PC-3 (cell line): Measurements from ENCODE around the gene ASTN2. TPM values are rescaled to one million over a fixed set of nuclear protein-coding genes. Genes with fewer than 3 reads are reported as not detected.
A peak's percentile ranks its signal among the peaks of the same experiment; 100 is the strongest.

Experiments used
- ATAC-seq: fragments of 200-7000 bp; cut with Tn5 transposase; 2 replicates; pipeline ENCODE4 v1.9.1; 2020; ENCODE audit warnings: mild to moderate bottlenecking, moderate library complexity
- BruUV-seq: library from RNA; stranded (reverse); fragments of 400-500 nt; replicated peaks from 2 replicates; lab custom pipeline; 2021; lab: Mats Ljungman, UMichigan
- CTCF ChIA-PET: fragments of 300-600 bp; sonication (Branson Sonifier 250); formaldehyde crosslinking; loops from one replicate; lab custom pipeline; 2022; ENCODE audit warnings: antibody characterized with exemption; lab: Charles Lee
- POLR2A ChIA-PET: fragments of 300-600 bp; sonication (Branson Sonifier 250); formaldehyde crosslinking; loops from one replicate; lab custom pipeline; 2022; ENCODE audit warnings: antibody characterized with exemption; ENCODE audit not compliant: unreplicated experiment; lab: Charles Lee
- DNase-seq: peaks from one replicate; pipeline ENCODE4 v3.0.0-alpha.2; 2015
- H2AFZ ChIP-seq: fragments of 300-600 bp; sonication (generic); 2 replicates; pipeline ENCODE4 v1.6.0; 2016; ENCODE audit warnings: antibody characterized with exemption, low read length
- H3F3A ChIP-seq: fragments of 300-600 bp; sonication (generic); one replicate; pipeline ENCODE4 v1.6.0; 2017; ENCODE audit warnings: antibody characterized with exemption, low read length, control low read depth, mild to moderate bottlenecking; ENCODE audit not compliant: unreplicated experiment
- H3K27ac ChIP-seq: fragments of 300-600 bp; sonication (generic); 2 replicates; pipeline ENCODE4 v1.5.1; 2016; ENCODE audit warnings: mild to moderate bottlenecking, low read length
- H3K27me3 ChIP-seq: fragments of 300-600 bp; sonication (generic); 2 replicates; pipeline ENCODE4 v1.6.1; 2016; ENCODE audit warnings: low read length, mixed read lengths
- H3K36me3 ChIP-seq: fragments of 300-600 bp; sonication (generic); 2 replicates; pipeline ENCODE4 v1.6.1; 2016; ENCODE audit warnings: low read depth, mixed run types, low read length, mixed read lengths
- H3K4me1 ChIP-seq: fragments of 300-600 bp; sonication (generic); 2 replicates; pipeline ENCODE4 v1.5.1; 2016; ENCODE audit warnings: low read length; ENCODE audit not compliant: insufficient read depth
- H3K4me2 ChIP-seq: fragments of 300-600 bp; sonication (generic); 2 replicates; pipeline ENCODE4 v1.6.0; 2016; ENCODE audit warnings: low read length
- H3K4me3 ChIP-seq: fragments of 300-600 bp; sonication (generic); 2 replicates; pipeline ENCODE4 v1.5.1; 2016; ENCODE audit warnings: mild to moderate bottlenecking, low read length, mixed read lengths
- H3K79me2 ChIP-seq: fragments of 300-600 bp; sonication (generic); 2 replicates; pipeline ENCODE4 v1.6.1; 2017; ENCODE audit warnings: low read length, mixed read lengths
- H3K9ac ChIP-seq: fragments of 300-600 bp; sonication (generic); 2 replicates; pipeline ENCODE4 v1.6.0; 2016; ENCODE audit warnings: mild to moderate bottlenecking, low read length
- H3K9me2 ChIP-seq: fragments of 300-600 bp; sonication (generic); replicated peaks from 2 replicates; pipeline ENCODE4 v1.6.1; 2016; ENCODE audit warnings: mixed run types, low read length, mixed read lengths
- H3K9me3 ChIP-seq: fragments of 300-600 bp; sonication (generic); 2 replicates; pipeline ENCODE4 v1.6.1; 2016; ENCODE audit warnings: low read length, mixed read lengths
- H4K20me1 ChIP-seq: fragments of 300-600 bp; sonication (generic); 2 replicates; pipeline ENCODE4 v1.6.1; 2016; ENCODE audit warnings: low read length, mixed read lengths
- EZH2 ChIP-seq: fragments of 300-600 bp; sonication (generic); IDR thresholded peaks from one replicate; pipeline ENCODE4 v1.6.1; 2017; ENCODE audit warnings: antibody characterized with exemption, mild to moderate bottlenecking, low read length; ENCODE audit not compliant: unreplicated experiment
- EZH2phosphoT487 ChIP-seq: fragments of 300-600 bp; sonication (generic); IDR thresholded peaks from 2 replicates; pipeline ENCODE4 v1.6.1; 2018; ENCODE audit warnings: mild to moderate bottlenecking, antibody characterized with exemption, low read length, borderline replicate concordance
- intact Hi-C: fragments of 100-400 bp; cut with micrococcal nuclease; formaldehyde crosslinking; loops from 2 replicates; pipeline ENCODE4 v1.9.0; 2023
- total RNA-seq: library from RNA; depleted of rRNA; stranded (reverse); fragments of >200 nt; gene quantifications from 2 replicates; pipeline ENCODE4 v1.2.3, GENCODE V29; 2014
- TF ChIP-seq, protein P1 (sequence below): fragments of 300-600 bp; sonication (generic); conservative IDR thresholded peaks from 2 replicates; pipeline ENCODE4 v1.5.1; 2017; ENCODE audit warnings: antibody characterized with exemption, low read depth, mild to moderate bottlenecking, low read length

Gene ASTN2
- total RNA-seq, 1 experiment from 2014 or later = 3.5 TPM

GRCh38 chr9:117250610-117251215, 164.1 kb downstream of the ASTN2 start:
- no peak overlapping the region for H3K27ac ChIP-seq
- TF ChIP-seq, protein P1, sequence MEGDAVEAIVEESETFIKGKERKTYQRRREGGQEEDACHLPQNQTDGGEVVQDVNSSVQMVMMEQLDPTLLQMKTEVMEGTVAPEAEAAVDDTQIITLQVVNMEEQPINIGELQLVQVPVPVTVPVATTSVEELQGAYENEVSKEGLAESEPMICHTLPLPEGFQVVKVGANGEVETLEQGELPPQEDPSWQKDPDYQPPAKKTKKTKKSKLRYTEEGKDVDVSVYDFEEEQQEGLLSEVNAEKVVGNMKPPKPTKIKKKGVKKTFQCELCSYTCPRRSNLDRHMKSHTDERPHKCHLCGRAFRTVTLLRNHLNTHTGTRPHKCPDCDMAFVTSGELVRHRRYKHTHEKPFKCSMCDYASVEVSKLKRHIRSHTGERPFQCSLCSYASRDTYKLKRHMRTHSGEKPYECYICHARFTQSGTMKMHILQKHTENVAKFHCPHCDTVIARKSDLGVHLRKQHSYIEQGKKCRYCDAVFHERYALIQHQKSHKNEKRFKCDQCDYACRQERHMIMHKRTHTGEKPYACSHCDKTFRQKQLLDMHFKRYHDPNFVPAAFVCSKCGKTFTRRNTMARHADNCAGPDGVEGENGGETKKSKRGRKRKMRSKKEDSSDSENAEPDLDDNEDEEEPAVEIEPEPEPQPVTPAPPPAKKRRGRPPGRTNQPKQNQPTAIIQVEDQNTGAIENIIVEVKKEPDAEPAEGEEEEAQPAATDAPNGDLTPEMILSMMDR = no peak
- TF ChIP-seq EZH2 = no peak
- no peak for TF ChIP-seq EZH2phosphoT487
- no peak for ATAC-seq
- H3K4me2 ChIP-seq = no peak overlapping the region
- no peaks in the 10 kb centered on the region for H4K20me1 ChIP-seq
- no peaks in the 10 kb centered on the region for H3K79me2 ChIP-seq
- no peak overlapping the region for H3K9ac ChIP-seq
- DNase-seq = no peak
- ChIA-PET POLR2A (no interaction called here), CTCF (no interaction called here)
- H3K4me1 ChIP-seq = no peaks in the 10 kb centered on the region
- H3K9me2 ChIP-seq = no peaks in the 10 kb centered on the region
- no peaks in the 10 kb centered on the region for H3K36me3 ChIP-seq
- intact Hi-C loops = no loop called here
- H3K27me3 ChIP-seq = no peaks in the 10 kb centered on the region
- no TSS peak for BruUV-seq
- no peak overlapping the region for H2AFZ ChIP-seq
- H3K4me3 ChIP-seq = no peak overlapping the region
- no peaks in the 10 kb centered on the region for H3K9me3 ChIP-seq
- no peaks in the 10 kb centered on the region for H3F3A ChIP-seq

- Histone ChIP-seq H4K20me1 (no peaks in the 10 kb centered on the region), H3K9me3 (no peaks in the 10 kb centered on the region)
- POLR2A ChIA-PET = no interaction called here
Observed at GRCh38 chr9:117249799-117250198, 165.1 kb downstream of the ASTN2 start.

GRCh38 chr9:117247266-117247665, 167.6 kb downstream of the ASTN2 start:
- Histone ChIP-seq H3K4me3 (no peak overlapping the region), H3K27me3 (no peaks in the 10 kb centered on the region), H2AFZ (no peak overlapping the region), H3K36me3 (no peaks in the 10 kb centered on the region), H3K9me3 (no peaks in the 10 kb centered on the region), H3K79me2 (no peaks in the 10 kb centered on the region), H3K27ac (no peak overlapping the region), H3K9me2 (no peaks in the 10 kb centered on the region), H3F3A (no peaks in the 10 kb centered on the region), H3K4me2 (no peak overlapping the region), H4K20me1 (no peaks in the 10 kb centered on the region), H3K9ac (no peak overlapping the region), H3K4me1 (no peaks in the 10 kb centered on the region)
- CTCF ChIA-PET = no interaction called here
- intact Hi-C loops = no loop called here
- POLR2A ChIA-PET = no interaction called here
- BruUV-seq = no TSS peak
- no peak for DNase-seq
- no peak for ATAC-seq
- TF ChIP-seq, protein P1 = 0 out of 2 replicates have a peak, but pooled peaks have one; percentile 11
- TF ChIP-seq EZH2 = no peak

More at GRCh38 chr9:117249799-117250198, 165.1 kb downstream of the ASTN2 start:
- BruUV-seq = no TSS peak
- Histone ChIP-seq H3K4me1 (no peaks in the 10 kb centered on the region), H3K4me3 (no peak overlapping the region), H2AFZ (no peak overlapping the region), H3K36me3 (no peaks in the 10 kb centered on the region), H3K79me2 (no peaks in the 10 kb centered on the region), H3K9ac (no peak overlapping the region), H3K27me3 (no peaks in the 10 kb centered on the region), H3K4me2 (no peak overlapping the region), H3K27ac (no peak overlapping the region), H3F3A (no peaks in the 10 kb centered on the region), H3K9me2 (no peaks in the 10 kb centered on the region)
- CTCF ChIA-PET = no interaction called here
- DNase-seq = no peak
- intact Hi-C loops = no loop called here
- TF ChIP-seq EZH2 (no peak), EZH2phosphoT487 (no peak)
- TF ChIP-seq, protein P1 = no peak
- no peak for ATAC-seq
